ENCODE data around the gene NR2C2.
"Not testable (repeated sequence)": the region's sequence is repeated elsewhere in the genome, so short reads cannot be mapped to it uniquely, and the experiment has no call there.

NR2C2 gene

DNA sequence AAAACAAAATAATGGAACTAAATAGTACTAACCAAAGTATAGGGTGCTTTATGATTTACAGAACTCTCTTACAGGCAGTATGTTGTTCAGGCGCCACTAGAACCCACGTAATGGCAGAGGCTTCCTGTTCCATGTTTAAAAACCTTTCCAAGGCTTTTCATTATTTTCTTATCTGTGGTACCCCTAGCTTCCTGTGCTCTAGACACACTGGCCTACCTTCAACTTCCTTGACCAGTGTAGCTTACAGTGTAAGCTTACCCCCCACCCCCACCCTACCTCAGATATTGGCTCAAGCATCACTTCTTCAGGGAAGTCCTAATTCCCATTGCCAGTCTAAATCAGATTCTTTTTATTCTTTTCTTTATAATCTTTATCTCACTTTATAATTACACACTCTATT lies 2.9 kb downstream of the NR2C2 start:
- in situ Hi-C loops (cut with HindIII; ENCODE audit: low sequenced_read_pairs), result no loop called here

DNA sequence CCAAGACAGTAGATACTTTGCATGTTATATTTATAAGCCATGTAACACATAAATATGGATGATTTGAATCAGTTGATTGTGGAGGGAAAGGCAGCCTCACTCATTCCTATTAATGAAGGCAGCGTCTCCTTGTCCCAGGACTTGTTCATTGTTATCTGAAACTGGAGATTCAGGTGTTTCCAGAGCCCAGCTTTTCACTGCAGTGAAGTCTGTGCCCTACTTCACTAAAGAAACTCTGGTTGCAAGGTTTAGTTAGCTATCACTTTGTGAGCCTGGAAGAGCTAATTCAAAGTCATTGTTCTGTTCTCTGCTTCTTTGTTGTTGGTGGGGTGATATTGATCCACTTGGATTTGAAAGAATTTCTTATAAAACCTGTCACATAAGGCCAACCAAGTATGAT lies 9.8 kb downstream of the NR2C2 start:
- in situ Hi-C loops (cut with HindIII; ENCODE audit: low sequenced_read_pairs), result no loop called here

DNA sequence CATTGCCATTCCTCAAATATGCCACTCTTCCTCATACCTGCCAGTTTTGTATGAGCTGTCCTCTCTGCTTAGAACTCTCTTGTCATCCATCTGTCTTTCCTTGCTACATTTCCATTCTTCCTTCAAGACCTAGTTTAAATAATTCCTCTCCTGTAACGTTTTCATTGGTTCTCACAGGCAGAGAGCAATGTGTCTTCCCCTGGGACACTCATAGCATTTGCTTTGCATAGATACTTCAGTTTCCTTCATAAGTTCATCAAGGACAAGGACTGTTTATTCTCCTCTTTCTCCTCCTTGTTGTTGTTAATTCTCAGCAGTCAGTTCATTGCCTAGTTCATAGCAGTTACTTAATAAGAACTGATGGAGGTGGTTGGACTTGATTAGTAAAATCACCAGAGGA lies 10.5 kb downstream of the NR2C2 start:
- in situ Hi-C loops (cut with HindIII; ENCODE audit: low sequenced_read_pairs), result no loop called here

DNA sequence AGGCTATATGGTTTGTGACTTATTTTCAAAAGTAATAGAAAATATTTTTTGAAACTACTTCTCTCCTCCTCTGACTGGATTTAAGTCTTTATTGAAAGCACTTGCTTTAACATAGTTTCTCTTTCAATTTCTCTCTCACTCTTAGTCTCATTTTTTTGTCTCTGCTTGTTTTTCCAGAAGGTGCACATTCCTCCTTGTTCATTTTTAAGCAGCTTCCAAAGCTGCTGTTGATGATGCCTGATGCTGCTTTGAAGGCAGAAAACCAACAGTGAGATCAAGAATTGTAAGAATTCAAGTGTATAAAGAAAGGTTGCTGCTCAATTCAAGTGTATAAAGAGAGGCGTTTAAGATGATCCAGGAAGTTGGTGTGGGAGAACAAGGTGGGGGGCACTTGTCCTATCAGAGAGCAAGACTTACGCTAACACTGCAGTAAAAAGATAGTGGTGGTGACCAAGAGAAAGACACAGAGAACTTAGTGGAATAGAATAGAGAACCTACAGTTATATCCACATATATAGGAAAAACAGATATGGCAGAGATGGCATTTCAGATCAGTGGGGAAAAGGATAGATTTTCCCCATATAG lies 12.1 kb downstream of the NR2C2 start:
- in situ Hi-C loops (cut with HindIII; ENCODE audit: low sequenced_read_pairs), result no loop called here

DNA sequence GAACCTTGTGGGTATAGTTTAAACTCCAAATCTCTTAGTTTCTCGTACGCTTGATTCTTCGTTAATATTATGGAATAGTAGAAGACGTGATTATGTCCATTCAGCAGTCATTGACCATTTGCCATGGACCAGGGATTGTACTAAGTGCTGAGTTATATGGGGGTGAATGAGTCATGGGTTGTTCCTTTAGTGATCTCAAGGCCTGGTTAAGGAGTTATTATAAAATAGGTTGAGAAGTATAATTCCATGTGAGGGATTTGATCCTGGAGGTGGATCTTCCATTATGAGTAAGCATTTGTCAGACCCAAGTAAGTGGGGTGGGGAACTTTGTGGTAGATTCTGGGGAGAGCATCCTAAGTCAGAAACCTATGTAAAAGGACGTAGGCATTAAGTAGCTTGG lies 15.4 kb downstream of the NR2C2 start:
- in situ Hi-C loops (cut with HindIII; ENCODE audit: low sequenced_read_pairs), result no loop called here

DNA sequence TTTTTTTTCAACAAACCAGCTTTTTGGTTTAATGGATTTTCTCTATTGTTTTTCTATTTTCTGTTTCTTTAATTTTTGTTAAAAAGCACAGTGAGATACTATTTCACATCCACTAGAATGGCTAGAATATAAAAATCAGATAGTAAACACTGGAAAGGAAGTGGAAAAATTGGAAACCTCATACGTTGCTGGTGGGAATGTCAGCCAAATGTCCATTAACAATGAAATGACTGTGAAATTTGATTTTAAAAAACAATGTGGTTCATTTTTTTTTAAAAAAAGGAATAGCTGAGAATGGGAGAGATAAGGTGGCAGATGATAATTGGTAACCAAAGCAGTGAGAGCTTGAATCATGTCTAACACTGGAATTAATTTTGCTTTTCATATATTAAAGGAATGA lies 19.9 kb downstream of the NR2C2 start:
- in situ Hi-C loops (cut with HindIII; ENCODE audit: low sequenced_read_pairs), result no loop called here

DNA sequence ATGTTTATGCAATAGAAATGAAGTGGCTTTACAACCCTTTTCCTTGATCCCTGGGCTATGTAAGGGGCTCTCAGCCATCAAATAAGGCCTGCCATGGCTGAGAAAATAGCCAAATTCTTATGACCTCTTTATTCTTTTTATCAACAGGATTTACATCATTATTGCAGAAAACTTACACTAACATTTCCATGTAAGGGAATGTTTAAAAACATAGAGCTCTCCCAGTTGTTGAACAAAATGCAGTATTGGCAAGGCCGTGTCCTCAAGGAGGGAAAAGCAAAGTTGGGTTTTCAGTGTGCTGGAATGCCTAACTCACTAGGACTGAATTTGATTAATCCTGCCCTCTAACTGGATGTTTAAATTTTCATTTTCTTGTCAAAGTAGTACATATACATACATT lies 22.3 kb downstream of the NR2C2 start:
- in situ Hi-C loops (cut with HindIII; ENCODE audit: low sequenced_read_pairs), result no loop called here

DNA sequence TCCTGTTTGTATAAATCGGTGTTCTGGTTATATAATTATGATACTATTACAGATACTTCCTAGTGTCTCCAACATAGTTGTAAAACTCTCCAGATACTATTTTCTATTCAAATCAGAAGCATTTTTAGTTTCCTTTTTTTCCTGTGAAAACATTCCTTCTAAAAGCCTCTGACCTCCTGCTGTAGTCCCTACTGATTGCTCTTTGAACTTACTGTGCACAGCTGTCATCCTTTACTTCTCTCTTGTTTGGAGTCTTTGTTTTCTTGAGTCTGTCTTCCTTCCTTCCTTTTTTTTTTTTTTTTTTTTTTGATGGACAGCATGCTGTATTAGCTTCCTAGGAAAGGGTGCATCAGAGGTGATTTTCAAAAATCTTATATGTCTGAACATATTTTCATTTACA lies 28.9 kb downstream of the NR2C2 start:
- in situ Hi-C loops (cut with HindIII; ENCODE audit: low sequenced_read_pairs), result no loop called here

DNA sequence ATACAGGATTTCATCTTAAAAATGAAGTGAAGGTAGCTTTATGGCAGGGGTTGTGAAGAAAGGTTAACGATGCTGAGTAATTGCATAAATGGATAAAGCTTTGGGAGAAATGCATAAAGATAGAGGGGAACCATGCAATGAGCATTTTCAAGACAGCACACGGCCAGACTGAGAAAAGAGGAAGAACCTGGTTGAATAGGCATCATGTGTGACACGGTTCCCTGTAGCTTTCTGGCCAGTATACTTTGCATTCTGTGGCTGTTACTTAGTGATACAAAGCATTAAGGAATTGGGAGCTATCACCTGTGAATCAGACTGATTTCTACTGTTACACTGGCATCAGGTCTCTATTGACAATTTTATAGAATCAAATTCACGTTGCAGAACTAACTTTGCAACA lies 33.3 kb downstream of the NR2C2 start:
- in situ Hi-C loops (cut with HindIII; ENCODE audit: low sequenced_read_pairs), result no loop called here

DNA sequence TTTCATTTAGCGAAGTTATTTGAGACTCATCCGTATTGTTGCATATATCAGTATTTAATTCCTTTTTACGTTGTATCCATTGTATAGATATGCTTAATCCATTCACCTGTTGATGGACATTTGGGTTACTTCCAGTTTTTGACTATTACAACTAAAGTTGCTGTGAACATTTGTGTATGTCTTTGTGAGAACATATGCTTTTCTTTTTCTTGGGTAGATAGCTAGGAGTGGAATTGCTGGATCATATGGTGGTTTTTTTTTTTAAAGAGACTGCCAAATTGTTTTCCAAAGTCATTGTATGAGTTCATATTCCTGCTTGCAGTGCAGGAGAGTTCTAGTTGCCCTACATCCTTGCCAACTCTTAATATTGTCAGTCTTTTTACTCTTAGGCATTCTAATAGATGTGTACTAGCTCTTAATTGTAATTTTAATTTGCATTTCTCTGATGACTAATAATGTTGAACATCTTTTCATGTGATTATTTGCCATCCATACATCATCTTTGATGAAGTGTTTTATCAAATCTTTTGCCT lies 37.3 kb downstream of the NR2C2 start:
- in situ Hi-C loops (cut with HindIII; ENCODE audit: low sequenced_read_pairs), result no loop called here

DNA sequence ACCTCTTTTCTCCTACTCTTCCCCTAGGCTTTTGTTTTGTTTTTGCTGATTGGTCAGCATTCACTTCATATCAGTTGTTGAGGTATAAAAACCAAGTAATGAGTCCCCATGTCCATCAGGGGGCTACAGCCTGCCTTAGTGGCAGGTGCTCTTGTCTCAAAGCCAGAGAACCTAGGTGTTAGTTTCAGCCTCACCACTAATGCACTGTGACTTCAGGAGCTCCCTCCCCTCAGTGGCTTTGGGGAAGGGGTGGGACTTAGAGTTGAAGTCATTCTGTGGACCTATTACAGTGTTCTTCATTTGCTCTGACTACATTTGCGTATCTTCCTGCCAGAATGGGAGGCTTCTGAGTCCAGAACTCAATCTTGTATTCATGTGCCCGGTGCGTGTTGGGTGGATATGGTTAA lies 41.6 kb downstream of the NR2C2 start:
- in situ Hi-C loops (cut with HindIII; ENCODE audit: low sequenced_read_pairs), result no loop called here

DNA sequence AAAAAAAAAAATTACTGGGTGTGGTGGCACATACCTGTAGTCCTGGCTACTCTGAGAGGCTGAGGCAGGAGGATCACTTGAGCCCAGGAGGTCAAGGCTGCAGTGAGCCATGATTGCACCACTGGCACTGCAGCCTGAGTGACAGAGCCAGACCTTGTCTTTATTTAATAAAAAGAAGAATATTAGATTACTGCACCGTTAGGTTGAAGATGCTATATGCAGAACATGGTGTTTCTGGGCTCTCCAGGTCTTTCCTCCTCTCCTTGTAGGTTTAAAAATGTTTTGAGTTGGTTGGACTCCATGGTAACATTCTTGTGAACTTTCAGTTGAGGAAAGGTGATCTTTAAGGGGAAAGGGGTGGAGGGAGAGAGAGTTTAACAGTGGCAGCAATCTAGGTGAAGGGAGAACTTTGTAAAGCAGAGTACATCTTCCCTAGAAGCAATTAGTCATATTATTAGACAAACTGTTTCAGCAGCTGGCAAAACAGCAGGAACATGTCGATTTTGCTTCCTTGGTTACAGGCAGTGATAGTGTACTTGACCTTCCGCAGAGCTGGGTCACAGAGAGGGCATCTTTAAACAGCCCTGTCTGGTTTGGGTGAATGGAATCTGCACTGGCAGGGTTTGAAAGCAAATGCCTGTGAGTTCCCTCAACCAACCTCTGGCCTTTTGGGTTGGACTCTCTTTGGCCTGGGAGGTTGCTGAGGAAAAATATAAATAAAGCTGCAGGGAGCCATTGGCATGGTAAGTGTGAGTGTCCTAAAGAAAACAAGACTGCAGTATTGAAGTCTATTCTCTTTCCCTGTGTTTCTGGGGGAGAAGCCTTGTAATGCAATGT lies 42.8 kb downstream of the NR2C2 start:
- in situ Hi-C loops (cut with HindIII; ENCODE audit: low sequenced_read_pairs), result no loop called here

DNA sequence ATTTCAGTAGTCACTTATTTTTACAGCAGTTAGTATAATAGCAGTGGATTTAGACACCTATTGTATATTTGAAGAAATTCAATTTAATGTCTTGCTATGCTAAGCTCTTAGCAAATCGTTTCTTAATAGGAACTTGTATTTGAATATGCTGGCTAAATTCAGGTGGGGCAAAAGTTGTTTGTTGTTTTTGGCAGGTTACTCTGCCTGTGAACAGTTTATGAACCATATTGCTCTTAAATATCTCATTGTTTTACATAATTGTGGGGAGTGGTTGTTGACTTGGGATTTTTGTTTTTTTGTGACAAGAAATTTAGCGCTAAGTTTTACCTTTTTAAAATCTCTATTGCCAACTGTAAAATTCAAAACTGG lies 43.4 kb downstream of the NR2C2 start:
- in situ Hi-C loops (cut with HindIII; ENCODE audit: low sequenced_read_pairs), result no loop called here

DNA sequence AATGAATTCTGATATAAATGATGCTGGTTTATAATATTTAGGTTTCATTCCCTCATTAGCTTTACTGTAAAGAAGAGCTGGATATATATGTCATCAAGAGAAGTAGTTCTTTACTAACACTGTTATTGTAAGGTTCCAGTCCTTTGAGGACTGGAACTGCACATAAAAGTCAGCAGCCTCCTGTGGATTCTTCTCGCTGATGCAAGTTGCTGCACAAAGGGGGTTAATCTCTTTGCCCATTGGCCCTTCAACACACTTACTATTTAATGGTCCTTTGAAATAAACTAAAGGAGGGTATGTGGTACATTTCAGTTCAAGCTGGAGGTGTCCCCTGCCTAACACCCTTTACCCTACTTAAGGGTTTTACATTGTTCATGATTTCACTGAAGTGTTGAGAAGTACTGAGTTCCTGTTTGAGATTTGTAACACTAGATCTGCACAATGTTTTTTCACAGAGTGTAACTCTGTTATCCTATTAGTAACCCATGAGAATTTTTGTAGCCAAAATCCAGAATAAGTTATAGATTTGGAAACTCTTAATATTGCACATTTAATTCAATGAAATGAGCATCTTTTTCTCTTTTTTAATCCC lies 43.9 kb downstream of the NR2C2 start:
- in situ Hi-C loops (cut with HindIII; ENCODE audit: low sequenced_read_pairs), result no loop called here

DNA sequence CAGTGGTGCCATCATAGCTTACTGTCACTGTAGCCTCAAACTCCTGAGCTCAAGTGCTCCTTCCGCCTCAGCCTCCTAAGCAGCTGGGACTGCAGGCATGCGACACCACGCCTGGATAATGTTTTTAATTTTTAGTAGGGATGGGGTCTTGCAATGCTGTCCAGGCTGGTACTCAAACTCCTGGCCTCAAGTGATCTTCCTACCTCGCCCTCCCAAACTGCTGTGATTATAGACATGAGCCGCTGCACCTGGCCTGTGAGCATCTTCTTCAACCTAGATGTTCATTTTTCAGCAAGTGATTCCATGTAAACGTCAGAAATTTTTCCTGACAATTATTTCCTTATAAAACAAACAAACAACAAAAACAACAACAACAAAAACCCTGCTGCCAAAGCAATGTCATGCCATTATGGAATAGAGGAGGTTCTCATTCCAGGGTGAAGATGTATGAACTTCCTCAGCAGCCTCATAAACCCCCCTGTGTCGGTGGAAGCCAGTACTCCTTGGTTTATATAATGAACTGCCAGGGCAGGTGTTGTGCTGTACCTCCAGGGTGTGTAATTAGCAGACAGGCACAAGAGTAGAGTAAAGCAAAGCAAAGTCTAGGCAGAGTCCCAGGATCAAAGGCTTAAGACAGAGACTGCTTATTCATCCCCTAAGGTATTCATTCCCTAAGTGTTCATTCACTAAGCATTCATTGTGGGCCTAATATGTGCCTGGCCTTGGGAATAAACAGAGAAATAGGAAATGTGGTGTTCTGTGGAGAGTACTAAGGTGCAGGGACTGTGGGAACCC lies 44.6 kb downstream of the NR2C2 start:
- in situ Hi-C loops (cut with HindIII; ENCODE audit: low sequenced_read_pairs), result no loop called here

DNA sequence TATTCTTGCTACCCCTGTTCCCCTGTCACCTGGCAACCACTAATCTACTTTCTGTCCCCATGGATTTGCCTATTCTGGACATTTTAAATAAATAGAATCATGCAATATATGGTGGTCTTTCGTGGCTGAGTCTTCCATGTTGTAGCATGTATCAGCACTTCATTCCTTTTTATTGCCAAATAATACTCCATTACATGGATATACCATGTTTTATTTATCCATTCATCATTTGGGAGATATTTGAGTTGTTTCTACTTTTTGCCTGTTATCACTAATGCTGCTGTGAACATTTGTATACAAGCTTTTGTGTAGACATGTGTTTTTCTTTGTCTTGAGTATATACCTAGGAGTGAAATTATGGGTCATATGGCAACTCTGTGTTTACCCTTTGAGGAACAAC lies 50.6 kb downstream of the NR2C2 start:
- in situ Hi-C loops (cut with HindIII; ENCODE audit: low sequenced_read_pairs), result no loop called here

DNA sequence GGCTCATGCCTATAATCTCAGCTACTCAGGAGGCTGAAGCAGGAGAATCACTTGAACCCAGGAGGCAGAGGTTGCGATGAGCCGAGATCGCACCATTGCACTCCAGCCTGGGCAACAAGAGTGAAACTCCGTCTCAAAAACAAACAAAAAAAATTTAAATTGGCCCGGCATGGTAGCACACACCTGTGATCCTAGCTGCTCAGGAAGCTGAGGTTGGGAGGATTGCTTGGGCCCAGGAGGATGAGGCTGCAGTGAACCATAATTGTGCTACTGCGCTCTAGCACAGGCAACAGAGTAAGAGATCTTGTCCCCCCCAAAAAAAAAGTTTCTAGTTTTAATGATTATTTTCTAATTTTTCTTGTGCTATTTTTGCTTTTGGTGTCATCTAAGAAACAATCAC lies 51.8 kb downstream of the NR2C2 start:
- in situ Hi-C loops (cut with HindIII; ENCODE audit: low sequenced_read_pairs), result not testable (repeated sequence)

DNA sequence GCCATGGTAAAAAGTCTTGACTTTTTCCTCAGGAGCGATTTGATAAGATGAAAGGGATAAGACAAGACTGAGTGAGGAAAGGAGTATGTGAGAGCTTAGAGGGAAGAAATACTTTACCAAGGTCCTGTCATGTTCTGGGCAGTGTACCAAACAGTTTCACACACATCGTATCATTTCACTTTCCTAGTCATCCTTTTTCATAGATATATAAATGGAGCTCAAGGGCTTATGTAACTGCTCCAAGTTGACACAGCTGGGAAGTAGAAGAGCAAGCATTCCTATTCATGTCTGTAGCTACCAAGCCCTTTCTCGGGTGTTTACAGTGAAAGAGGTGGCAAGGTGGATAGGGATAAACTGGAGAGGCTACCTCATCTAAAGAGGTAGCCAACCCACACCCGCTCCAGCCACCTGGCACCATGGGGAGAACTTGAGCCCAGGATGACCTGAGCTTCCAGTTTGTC lies 60.3 kb downstream of the NR2C2 start:
- in situ Hi-C loops (cut with HindIII; ENCODE audit: low sequenced_read_pairs), result no loop called here

DNA sequence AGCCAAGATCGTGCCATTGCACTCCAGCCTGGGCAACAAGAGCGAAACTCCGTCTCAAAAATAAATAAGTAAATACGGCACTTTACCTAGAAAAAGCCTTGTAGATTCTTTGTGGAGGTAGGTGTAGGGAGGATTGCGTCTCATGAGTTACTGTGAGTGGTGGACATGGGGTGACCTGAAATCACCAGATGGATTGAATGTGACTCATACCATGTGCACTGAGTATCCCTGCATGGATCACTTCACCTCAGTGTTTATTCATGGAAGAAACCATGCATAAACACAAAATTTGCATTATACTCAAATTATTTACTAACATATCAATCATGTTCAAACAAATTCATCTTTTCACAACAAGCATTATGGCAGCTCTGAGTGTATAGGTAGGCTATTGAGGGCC lies 61.8 kb downstream of the NR2C2 start:
- in situ Hi-C loops (cut with HindIII; ENCODE audit: low sequenced_read_pairs), result no loop called here

DNA sequence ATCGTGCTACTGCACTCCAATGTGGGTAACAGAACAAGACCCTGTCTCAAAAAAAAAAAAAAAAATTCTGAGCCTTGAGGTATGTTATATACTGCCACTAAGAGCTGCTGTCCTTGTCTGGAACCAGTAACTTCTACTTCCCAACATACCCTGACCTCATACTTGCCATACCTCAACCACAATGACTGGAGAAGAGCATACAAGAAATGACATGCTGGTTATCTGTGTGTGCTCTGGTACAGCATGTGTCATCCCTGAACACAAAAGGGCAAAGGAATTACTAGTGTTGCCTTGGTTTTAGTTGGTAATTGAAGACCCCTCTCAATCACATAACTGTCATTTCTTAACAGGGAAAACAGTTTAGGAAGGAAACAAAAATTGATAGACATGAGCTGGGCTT lies 63.3 kb downstream of the NR2C2 start:
- in situ Hi-C loops (cut with HindIII; ENCODE audit: low sequenced_read_pairs), result no loop called here

DNA sequence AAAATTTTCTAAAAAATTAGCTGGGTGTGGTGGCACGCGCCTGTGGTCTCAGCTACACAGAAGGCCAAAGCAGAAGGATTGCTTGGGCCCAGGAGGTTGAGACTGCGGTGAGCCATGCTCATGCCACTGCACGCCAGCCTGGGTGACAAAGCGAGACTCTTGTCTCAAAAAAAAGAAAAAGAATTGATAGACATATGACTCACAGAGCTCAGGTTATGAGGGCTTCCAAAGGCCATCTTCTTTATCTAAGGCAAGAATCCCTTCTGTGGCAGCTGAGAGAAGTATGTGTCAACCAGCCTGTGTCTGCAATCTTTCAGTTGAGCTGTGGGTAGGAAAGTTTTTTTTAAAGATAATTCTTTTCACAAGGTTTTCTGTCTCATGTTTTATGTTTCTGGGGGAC lies 63.8 kb downstream of the NR2C2 start:
- in situ Hi-C loops (cut with HindIII; ENCODE audit: low sequenced_read_pairs), result no loop called here

All from endothelial cell of hepatic sinusoid (primary cell).